NCI-H774 (cell line): ENCODE data around the gene FBRS.
"Not testable (repeated sequence)": the region's sequence is repeated elsewhere in the genome, so short reads cannot be mapped to it uniquely, and the experiment has no call there.

Experiments
- DNase-seq: peaks from one replicate; lab custom pipeline; 2025; lab: John Stamatoyannopoulos, UW

FBRS gene

GRCh38 chr16:30657866-30658730, at the start of gene FBRS:
Gene FBRS (plus strand): TSS chr16:30658431. CDS start chr16:30659519, 1,088 bp downstream.
- DNase-seq = peak; percentile 99

- DNase-seq = peak; percentile 21
Measured at GRCh38 chr16:30609002-30609925, 49.0 kb upstream of the FBRS start.

- peak; percentile 96 for DNase-seq
Measured at GRCh38 chr16:30609926-30610839, 48.0 kb upstream of the FBRS start, which contains the start of gene ZNF689. Gene ZNF689 (minus strand): TSS chr16:30610389. CDS start chr16:30610041, 348 bp downstream.

- peak; percentile 51 for DNase-seq
Measured at GRCh38 chr16:30615358-30616091, 42.7 kb upstream of the FBRS start.

GRCh38 chr16:30619202-30619601, 39.0 kb upstream of the FBRS start:
- no peak for DNase-seq

- no peak for DNase-seq
Measured at GRCh38 chr16:30619638-30620037, 38.6 kb upstream of the FBRS start.

- no peak for DNase-seq
Measured at GRCh38 chr16:30620169-30620568, 38.1 kb upstream of the FBRS start.

- no peak for DNase-seq
Measured at GRCh38 chr16:30621765-30622164, 36.5 kb upstream of the FBRS start.

GRCh38 chr16:30622455-30623032, 35.7 kb upstream of the FBRS start:
- DNase-seq = no peak

GRCh38 chr16:30623536-30624283, 34.5 kb upstream of the FBRS start:
- no peak for DNase-seq

- DNase-seq = no peak
Measured at GRCh38 chr16:30626236-30626635, 32.0 kb upstream of the FBRS start.

- DNase-seq = peak; percentile 68
Measured at GRCh38 chr16:30628628-30629540, 29.3 kb upstream of the FBRS start.

- DNase-seq = not testable (repeated sequence)
Measured at GRCh38 chr16:30632454-30632853, 25.8 kb upstream of the FBRS start.

GRCh38 chr16:30633526-30633925, 24.7 kb upstream of the FBRS start:
- no peak for DNase-seq

GRCh38 chr16:30636599-30636998, 21.6 kb upstream of the FBRS start:
- DNase-seq = no peak

- not testable (repeated sequence) for DNase-seq
Measured at GRCh38 chr16:30637139-30637538, 21.1 kb upstream of the FBRS start.

- DNase-seq = no peak
Measured at GRCh38 chr16:30637944-30638343, 20.3 kb upstream of the FBRS start.

GRCh38 chr16:30641378-30641982, 16.8 kb upstream of the FBRS start:
- DNase-seq = no peak
